Activated T-cell treated with anti-CD3 and anti-CD28 coated beads, Interleukin-2, amount 50 U/mL, for 1 hour (primary cell): ENCODE measurements around the gene PYGL.

Experiments
- DNase-seq: peaks from one replicate; pipeline ENCODE4 v3.0.0-alpha.2; 2020

PYGL gene

GRCh38 chr14:50871228-50871627 is 73.1 kb downstream of the PYGL start:
- DNase-seq = no peak

DNA sequence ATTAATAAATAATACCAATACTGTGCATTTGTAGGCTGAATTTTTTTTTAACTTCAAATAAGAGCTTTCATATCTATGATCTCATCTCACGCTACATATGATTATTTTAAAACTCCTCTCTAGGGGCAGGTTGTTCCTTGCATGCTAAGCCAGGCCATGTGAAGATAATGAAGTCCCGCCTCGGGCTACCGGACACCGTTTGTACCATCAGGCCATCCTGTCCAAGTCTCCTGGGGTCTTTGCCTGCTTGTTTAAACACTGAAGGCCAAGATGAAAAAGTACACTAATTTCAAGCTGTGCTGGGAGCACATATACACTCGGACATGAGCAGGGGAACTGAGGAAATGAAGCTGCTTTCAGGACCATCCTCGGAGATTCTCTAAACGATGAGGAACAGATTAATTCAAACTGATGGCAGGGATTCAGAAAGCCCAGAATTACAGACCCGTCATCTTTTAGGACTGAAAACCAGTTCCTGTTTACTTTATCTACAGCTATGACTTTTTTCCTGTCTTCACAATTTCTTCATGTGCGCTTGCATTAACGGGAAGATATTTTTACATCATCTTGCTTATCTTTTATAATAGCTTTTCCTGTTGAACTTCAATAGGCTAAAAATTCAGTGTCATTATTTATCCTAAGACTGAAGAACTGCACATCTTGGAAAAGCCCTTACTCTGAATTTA is 78.7 kb downstream of the PYGL start:
- DNase-seq = no peak

- no peak for DNase-seq
Observed at GRCh38 chr14:50864946-50865345, 79.3 kb downstream of the PYGL start.

GRCh38 chr14:50864237-50864636 is 80.0 kb downstream of the PYGL start:
- no peak for DNase-seq

GRCh38 chr14:50862036-50862570 is 82.2 kb downstream of the PYGL start:
- no peak for DNase-seq

- DNase-seq = peak; percentile 90
Observed at GRCh38 chr14:50860478-50861086, 83.7 kb downstream of the PYGL start.

DNA sequence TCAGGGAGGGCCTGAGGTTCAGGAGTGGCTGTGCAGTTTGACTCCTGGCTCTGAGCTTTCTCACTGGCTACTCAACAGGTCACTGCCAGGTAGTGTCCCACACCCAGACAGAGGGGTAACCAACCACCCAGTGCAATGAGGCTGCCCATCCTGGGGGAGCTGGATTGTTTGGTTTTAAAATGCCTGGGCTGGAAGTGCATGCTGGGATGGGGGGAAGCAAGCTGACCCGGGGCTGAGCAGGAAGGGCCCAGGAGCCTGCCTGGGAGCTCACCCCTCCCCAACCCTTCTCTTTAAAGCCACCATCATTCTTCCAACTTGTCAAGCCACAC is 85.0 kb downstream of the PYGL start:
- no peak for DNase-seq

DNA sequence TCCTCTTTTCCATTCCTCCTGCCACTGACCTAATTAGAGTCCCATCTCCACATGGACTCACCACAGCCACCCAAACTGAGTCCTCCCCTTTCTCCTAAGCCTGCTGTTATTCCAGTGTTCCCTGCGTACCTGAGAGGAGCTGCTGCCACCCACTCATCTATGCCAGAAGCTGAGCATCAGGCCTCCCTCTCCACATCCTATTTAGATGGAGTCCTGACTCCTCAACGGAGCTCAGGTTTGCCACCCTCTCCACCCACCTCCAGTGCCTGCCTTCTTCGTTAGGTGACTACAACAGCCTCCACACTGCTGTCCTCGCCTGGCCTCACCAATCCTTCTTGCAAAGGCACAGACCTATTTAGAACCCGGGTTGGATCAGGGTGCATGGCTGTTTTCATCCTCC is 87.6 kb downstream of the PYGL start:
- DNase-seq = no peak

GRCh38 chr14:50855558-50855957 is 88.7 kb downstream of the PYGL start:
- no peak for DNase-seq
